Suprapubic skin (tissue), 4 donors: ENCODE data around the gene RGCC.
"Not testable (repeated sequence)": the region's sequence is repeated elsewhere in the genome, so short reads cannot be mapped to it uniquely, and the experiment has no call there.

Source experiments
- CTCF ChIP-seq, 2 donors: fragments of 200-600 bp in 1 of 2; fragments of 450-650 bp in 1 of 2; sonication (generic) in 1 of 2; IDR thresholded peaks; one replicate each; pipeline ENCODE4 v1.5.1; 2016 to 2019; ENCODE audit warnings: antibody characterized with exemption in 2 of 2, mild to moderate bottlenecking in 1 of 2, moderate library complexity in 1 of 2
- EP300 ChIP-seq: sonication (generic); formaldehyde crosslinking; IDR thresholded peaks from one replicate; pipeline ENCODE4 v1.6.1; 2017; ENCODE audit warnings: antibody characterized with exemption
- POLR2A ChIP-seq, 2 donors: fragments of 450-650 bp; IDR thresholded peaks; one replicate each; pipeline ENCODE4 v1.6.1; 2017; ENCODE audit warnings: antibody characterized with exemption in 2 of 2, mild to moderate bottlenecking in 2 of 2, moderate library complexity in 2 of 2
- POLR2AphosphoS5 ChIP-seq, 3 donors: sonication (generic); formaldehyde crosslinking; IDR thresholded peaks; one replicate each; pipeline ENCODE4 v1.6.1; 2017; ENCODE audit warnings: antibody characterized with exemption in 3 of 3

DNA sequence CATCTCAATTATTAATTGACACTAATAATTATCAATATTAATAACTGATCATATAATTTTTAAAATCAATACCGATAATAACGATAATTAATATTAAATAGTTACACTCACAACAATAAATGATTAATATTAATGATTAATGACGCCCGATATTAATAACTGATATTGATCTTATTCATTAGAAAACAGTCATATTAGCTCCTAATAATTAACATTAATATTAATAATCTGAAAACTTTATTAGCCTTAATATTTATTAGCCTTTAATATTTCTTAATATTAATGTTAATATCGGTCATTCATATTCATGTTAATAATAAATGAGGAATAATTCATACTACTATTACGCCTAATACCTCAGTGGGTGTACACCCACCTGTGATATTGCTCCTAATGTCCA lies 32.7 kb upstream of the RGCC start:
- TF ChIP-seq POLR2A (IDR thresholded peaks at IDR 0.05); CTCF (IDR thresholded peaks at IDR 0.05); POLR2AphosphoS5 (IDR thresholded peaks at IDR 0.05); EP300: not testable (repeated sequence)
